GM12878 (cell line): Measurements from ENCODE around the gene NKD2. TPM values are rescaled to one million over a fixed set of nuclear protein-coding genes. Genes with fewer than 3 reads are reported as not detected.

Source experiments
- ATAC-seq: fragments of 200-7000 bp; cut with Tn5 transposase; 3 replicates; pipeline ENCODE4 v1.9.1; 2020; ENCODE audit warnings: mild to moderate bottlenecking, moderate library complexity
- BruUV-seq: library from RNA; stranded (reverse); fragments of 400-500 nt; replicated peaks from 2 replicates; lab custom pipeline; 2021; lab: Mats Ljungman, UMichigan
- CTCF ChIA-PET: fragments of 300-600 bp; sonication (Branson Sonifier 250); formaldehyde crosslinking; extraction: SDS; loops from one replicate; lab custom pipeline; 2021; ENCODE audit warnings: inconsistent platforms; lab: Yijun Ruan, JAX
- POLR2A ChIA-PET: fragments of 350-600 bp; formaldehyde crosslinking; extraction: SDS; loops from one replicate; lab custom pipeline; 2021; ENCODE audit warnings: inconsistent platforms; lab: Charles Lee
- RAD21 ChIA-PET: fragments of 300-600 bp; sonication (Branson Sonifier 250); formaldehyde crosslinking; loops from one replicate; lab custom pipeline; 2023; ENCODE audit warnings: antibody characterized with exemption; ENCODE audit not compliant: unreplicated experiment; lab: Charles Lee
- SMC1A ChIA-PET: fragments of 300-600 bp; sonication (Branson Sonifier 250); formaldehyde crosslinking; loops from one replicate; lab custom pipeline; 2023; ENCODE audit not compliant: unreplicated experiment, uncharacterized antibody; lab: Charles Lee
- DNase-seq: peaks from one replicate; pipeline ENCODE4 v3.0.0-alpha.2; 2011; ENCODE audit warnings: low read depth, low spot score
- FAIRE-seq: peaks from 3 replicates; lab custom pipeline; 2011; peaks lifted over from hg19 to GRCh38; lab: Jason Lieb, UNC
- H2AFZ ChIP-seq: 2 replicates; pipeline ENCODE4 v1.6.0; 2011; ENCODE audit warnings: low read depth, low read length, control low read depth; ENCODE audit not compliant: control insufficient read depth
- H3K27ac ChIP-seq: 2 replicates; pipeline ENCODE4 v1.5.1; 2011; ENCODE audit warnings: control low read depth; ENCODE audit not compliant: control insufficient read depth, insufficient read depth
- H3K27me3 ChIP-seq, 2 experiments: replicated peaks in 1 of 2; 2 replicates each; pipeline versions ENCODE4 v1.6.0 to v1.6.1; 2011; ENCODE audit warnings: low read length in 1 of 2; ENCODE audit not compliant: control insufficient read depth in 2 of 2, insufficient read depth in 2 of 2
- H3K36me3 ChIP-seq, 2 experiments: 2 replicates each; pipeline ENCODE4 v1.5.1; 2011; ENCODE audit warnings: low read length in 1 of 2; ENCODE audit not compliant: control insufficient read depth in 2 of 2, insufficient read depth in 2 of 2
- H3K4me1 ChIP-seq: 2 replicates; pipeline ENCODE4 v1.6.1; 2011; ENCODE audit warnings: mild to moderate bottlenecking, low read length, moderate library complexity, mixed read lengths; ENCODE audit not compliant: control insufficient read depth, insufficient read depth
- H3K4me2 ChIP-seq: 2 replicates; pipeline ENCODE4 v1.6.0; 2011; ENCODE audit warnings: control low read depth; ENCODE audit not compliant: control insufficient read depth, insufficient read depth
- H3K4me3 ChIP-seq: fragments of 200-600 bp; sonication (generic); 2 replicates; pipeline ENCODE4 v1.5.1; 2016
- H3K79me2 ChIP-seq: 2 replicates; pipeline ENCODE4 v1.6.0; 2011; ENCODE audit warnings: low read length; ENCODE audit not compliant: control insufficient read depth, insufficient read depth
- H3K9ac ChIP-seq: 2 replicates; pipeline ENCODE4 v1.8.0; 2011; ENCODE audit warnings: low read length, control low read depth, mixed read lengths; ENCODE audit not compliant: control insufficient read depth, insufficient read depth
- H3K9me3 ChIP-seq: replicated peaks from 3 replicates; pipeline ENCODE4 v1.5.1; 2011; ENCODE audit warnings: mild to moderate bottlenecking, low read length; ENCODE audit not compliant: control insufficient read depth, insufficient read depth
- H4K20me1 ChIP-seq: 2 replicates; pipeline ENCODE4 v1.6.0; 2011; ENCODE audit not compliant: control insufficient read depth, insufficient read depth
- CBFB ChIP-seq: IDR thresholded peaks from 2 replicates; pipeline ENCODE4 v1.6.1; 2016; ENCODE audit warnings: antibody characterized with exemption, low read depth
- CHD4 ChIP-seq: fragments of 200-600 bp; sonication (generic); IDR thresholded peaks from 2 replicates; pipeline ENCODE4 v1.6.1; 2016; ENCODE audit warnings: mild to moderate bottlenecking
- EGR1 ChIP-seq, 2 experiments: IDR thresholded peaks; 1 replicate in 1 of 2; 2 replicates in 1 of 2; pipeline ENCODE4 v1.6.1; 2011 to 2012; ENCODE audit warnings: low read depth in 2 of 2, low read length in 2 of 2, borderline replicate concordance in 1 of 2, mild to moderate bottlenecking in 1 of 2, moderate library complexity in 1 of 2
- HDAC2 ChIP-seq: fragments of 200-600 bp; sonication (generic); IDR thresholded peaks from 2 replicates; pipeline ENCODE4 v1.6.1; 2017
- SKIL ChIP-seq: fragments of 450-650 bp; IDR thresholded peaks from 2 replicates; pipeline ENCODE4 v1.6.1; 2017; ENCODE audit warnings: mild to moderate bottlenecking, low read depth, inconsistent platforms; ENCODE audit not compliant: poor library complexity, severe bottlenecking
- TARDBP ChIP-seq: IDR thresholded peaks from 2 replicates; pipeline ENCODE4 v1.6.1; 2016; ENCODE audit warnings: borderline replicate concordance
- TBL1XR1 ChIP-seq: IDR thresholded peaks from 2 replicates; pipeline ENCODE4 v1.6.1; 2012; ENCODE audit warnings: low read depth, low read length, improper control_type of control experiment
- ZSCAN29 ChIP-seq: fragments of 450-650 bp; IDR thresholded peaks from 2 replicates; pipeline ENCODE4 v1.6.1; 2017; ENCODE audit warnings: mild to moderate bottlenecking, moderate library complexity
- WGBS: methylation state at CpG from one replicate; pipeline ENCODE4 v1.1.6; 2016; ENCODE audit warnings: low lambda C conversion rate; ENCODE audit not compliant: insufficient replicate concordance, insufficient coverage; ENCODE audit errors: missing lambda C conversion rate; 5-methylcytosine and 5-hydroxymethylcytosine counted together
- in situ Hi-C: fragments of 300-500 bp; cut with MboI; formaldehyde crosslinking; loops from 9 replicates; pipeline ENCODE4 v1.14.3; 2018; ENCODE audit warnings: mixed read lengths
- intact Hi-C: fragments of 100-400 bp; cut with micrococcal nuclease; formaldehyde crosslinking; loops from one replicate; pipeline ENCODE4 v1.14.2; 2022; ENCODE audit not compliant: unreplicated experiment
- polyA plus RNA-seq, 11 experiments: library from polyadenylated mRNA; depleted of rRNA in 4 of 11; unstranded in 6 of 11; stranded (reverse) in 5 of 11; fragments of >200 nt; fragmentation: Nextera tagmentation in 4 of 11; fragmentation: Illumina TruSeq in 1 of 11; extraction: Ambion mirVana in 4 of 11; extraction: Trizol in 1 of 11; gene quantifications; 1 replicate in 1 of 11; 2 replicates in 10 of 11; pipeline versions ENCODE4 v1.2.1 to v1.2.3, GENCODE V29; 2011 to 2016; ENCODE audit warnings: inconsistent platforms in 2 of 11, missing spikeins in 2 of 11, low read depth in 1 of 11
- total RNA-seq, 4 experiments: library from RNA; depleted of rRNA in 3 of 4; stranded (reverse); fragments of >200 nt in 3 of 4; fragmentation: Illumina TruSeq in 1 of 4; extraction: Trizol in 1 of 4; gene quantifications; 2 replicates each; pipeline versions ENCODE4 v1.2.1 to v1.2.3, GENCODE V29; 2013 to 2021
- TF ChIP-seq, protein P1 (sequence below): IDR thresholded peaks from 2 replicates; pipeline ENCODE4 v1.6.1; 2011; ENCODE audit warnings: low read depth, low read length, improper control_type of control experiment, borderline replicate concordance
- TF ChIP-seq, protein P2 (sequence below): fragments of 450-650 bp; IDR thresholded peaks from 2 replicates; pipeline ENCODE4 v1.6.1; 2017; ENCODE audit warnings: mild to moderate bottlenecking, moderate library complexity
- TF ChIP-seq, protein P3 (sequence below): fragments of 450-650 bp; IDR thresholded peaks from 2 replicates; pipeline ENCODE4 v1.6.1; 2016; ENCODE audit warnings: mild to moderate bottlenecking

Gene NKD2
- total and polyA plus RNA-seq, 10 of the 15 experiments (the other 5 are each of a cell fraction or from before 2014, with no cell fraction given): 0.20 to 0.83 (median 0.26) TPM; not detected in 7

DNA sequence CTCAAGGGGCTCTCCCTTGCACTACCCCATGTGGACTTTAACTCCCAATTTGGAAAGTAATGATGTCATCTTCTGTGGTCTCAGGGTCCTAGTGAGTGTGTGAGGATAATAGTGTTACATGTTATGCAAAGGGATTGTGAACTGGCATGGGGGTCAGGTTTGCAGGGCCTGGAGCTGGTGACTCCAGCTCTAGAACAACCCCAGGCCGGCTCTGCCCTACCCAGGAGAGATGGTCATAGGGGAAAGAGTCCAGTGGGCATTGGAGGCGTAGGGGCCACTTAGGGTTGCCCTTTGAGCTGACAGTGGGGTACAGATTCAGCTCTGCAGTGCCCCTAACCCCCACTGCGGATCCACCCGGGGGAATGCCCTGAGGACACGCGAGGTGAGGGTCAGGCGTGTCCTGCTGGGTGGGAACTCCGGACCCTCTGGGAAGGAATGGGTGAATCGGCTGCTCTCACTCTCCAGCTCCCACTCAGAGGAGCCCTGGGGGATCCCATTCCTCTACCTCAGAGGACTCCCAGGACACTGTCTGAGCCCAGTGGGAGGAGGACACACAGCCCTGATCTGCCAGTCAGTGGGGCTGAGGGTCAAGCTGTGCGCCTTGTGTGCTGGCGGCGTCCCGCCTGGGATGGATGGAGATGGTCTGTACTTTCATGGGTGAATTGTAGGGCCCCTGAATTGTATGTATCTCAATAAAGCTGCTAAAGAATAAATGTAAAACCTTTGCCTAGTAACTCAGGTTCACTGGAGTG lies 2.5 kb upstream of the NKD2 start (continued):
- TF ChIP-seq, protein P1, sequence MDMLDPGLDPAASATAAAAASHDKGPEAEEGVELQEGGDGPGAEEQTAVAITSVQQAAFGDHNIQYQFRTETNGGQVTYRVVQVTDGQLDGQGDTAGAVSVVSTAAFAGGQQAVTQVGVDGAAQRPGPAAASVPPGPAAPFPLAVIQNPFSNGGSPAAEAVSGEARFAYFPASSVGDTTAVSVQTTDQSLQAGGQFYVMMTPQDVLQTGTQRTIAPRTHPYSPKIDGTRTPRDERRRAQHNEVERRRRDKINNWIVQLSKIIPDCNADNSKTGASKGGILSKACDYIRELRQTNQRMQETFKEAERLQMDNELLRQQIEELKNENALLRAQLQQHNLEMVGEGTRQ: no peak
- TF ChIP-seq, protein P2, sequence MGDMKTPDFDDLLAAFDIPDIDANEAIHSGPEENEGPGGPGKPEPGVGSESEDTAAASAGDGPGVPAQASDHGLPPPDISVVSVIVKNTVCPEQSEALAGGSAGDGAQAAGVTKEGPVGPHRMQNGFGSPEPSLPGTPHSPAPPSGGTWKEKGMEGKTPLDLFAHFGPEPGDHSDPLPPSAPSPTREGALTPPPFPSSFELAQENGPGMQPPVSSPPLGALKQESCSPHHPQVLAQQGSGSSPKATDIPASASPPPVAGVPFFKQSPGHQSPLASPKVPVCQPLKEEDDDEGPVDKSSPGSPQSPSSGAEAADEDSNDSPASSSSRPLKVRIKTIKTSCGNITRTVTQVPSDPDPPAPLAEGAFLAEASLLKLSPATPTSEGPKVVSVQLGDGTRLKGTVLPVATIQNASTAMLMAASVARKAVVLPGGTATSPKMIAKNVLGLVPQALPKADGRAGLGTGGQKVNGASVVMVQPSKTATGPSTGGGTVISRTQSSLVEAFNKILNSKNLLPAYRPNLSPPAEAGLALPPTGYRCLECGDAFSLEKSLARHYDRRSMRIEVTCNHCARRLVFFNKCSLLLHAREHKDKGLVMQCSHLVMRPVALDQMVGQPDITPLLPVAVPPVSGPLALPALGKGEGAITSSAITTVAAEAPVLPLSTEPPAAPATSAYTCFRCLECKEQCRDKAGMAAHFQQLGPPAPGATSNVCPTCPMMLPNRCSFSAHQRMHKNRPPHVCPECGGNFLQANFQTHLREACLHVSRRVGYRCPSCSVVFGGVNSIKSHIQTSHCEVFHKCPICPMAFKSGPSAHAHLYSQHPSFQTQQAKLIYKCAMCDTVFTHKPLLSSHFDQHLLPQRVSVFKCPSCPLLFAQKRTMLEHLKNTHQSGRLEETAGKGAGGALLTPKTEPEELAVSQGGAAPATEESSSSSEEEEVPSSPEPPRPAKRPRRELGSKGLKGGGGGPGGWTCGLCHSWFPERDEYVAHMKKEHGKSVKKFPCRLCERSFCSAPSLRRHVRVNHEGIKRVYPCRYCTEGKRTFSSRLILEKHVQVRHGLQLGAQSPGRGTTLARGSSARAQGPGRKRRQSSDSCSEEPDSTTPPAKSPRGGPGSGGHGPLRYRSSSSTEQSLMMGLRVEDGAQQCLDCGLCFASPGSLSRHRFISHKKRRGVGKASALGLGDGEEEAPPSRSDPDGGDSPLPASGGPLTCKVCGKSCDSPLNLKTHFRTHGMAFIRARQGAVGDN: no peak
- TF ChIP-seq CBFB (no peak), CHD4 (no peak), ZSCAN29 (no peak)

DNA sequence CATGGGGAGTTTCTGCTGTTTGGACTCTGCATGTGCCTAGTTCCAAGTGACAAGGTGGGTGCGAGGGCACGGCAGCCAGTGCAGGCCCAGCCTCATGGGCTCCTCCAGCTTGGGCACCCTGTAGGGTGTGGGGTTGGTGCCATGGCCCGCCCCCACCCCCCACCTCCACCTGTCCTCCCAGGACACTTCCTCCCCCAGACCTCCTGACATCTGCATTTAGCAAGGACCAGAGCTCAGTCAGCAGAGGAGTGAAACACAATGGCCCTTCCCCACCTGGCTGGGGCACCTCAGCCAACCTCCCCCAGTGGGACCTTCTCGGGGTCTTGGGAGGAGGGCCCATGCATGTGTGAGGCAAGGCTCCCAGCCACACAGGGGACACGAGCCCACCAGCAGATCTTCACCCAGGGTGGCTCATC lies 1.9 kb upstream of the NKD2 start:
- H3K27ac ChIP-seq: no peak overlapping the region
- no TSS peak for BruUV-seq
- ChIA-PET SMC1A (no interaction called here), RAD21 (no interaction called here), POLR2A (no interaction called here), CTCF (interaction anchor here (0.7 to 1.4 kb wide), 2 partner anchors 13 to 134 kb away, joined by 3 to 4 read pairs; no protein-coding TSS in a partner anchor)
- H3K4me1 ChIP-seq: no peaks in the 10 kb centered on the region
- DNase-seq (no peak), ATAC-seq (no peak), FAIRE-seq (no peak)
- no peak overlapping the region for H3K4me2 ChIP-seq
- H4K20me1 ChIP-seq: no peaks in the 10 kb centered on the region
- no peak overlapping the region for H3K4me3 ChIP-seq
- 4% methylated on average over 5 of the region's 5 CpGs for WGBS
- no peaks in the 10 kb centered on the region for H3K36me3 ChIP-seq
- H2AFZ ChIP-seq: no peak overlapping the region
- H3K9ac ChIP-seq: no peak overlapping the region
- H3K27me3 ChIP-seq: peaks cover 7 to 11% of the 10 kb centered on the region in 2 experiments; a peak in 3 of 4 replicates
- H3K9me3 ChIP-seq: no peaks in the 10 kb centered on the region
- no peaks in the 10 kb centered on the region for H3K79me2 ChIP-seq
- in situ Hi-C loops: no loop called here
- intact Hi-C loops: no loop called here
- TF ChIP-seq TARDBP (no peak), EGR1 (IDR thresholded peaks at IDR 0.05; ENCODE audit: borderline replicate concordance in 1 of 2, low read depth in 2 of 2, low read length in 2 of 2) (no peak), CHD4 (no peak), HDAC2 (no peak), TBL1XR1 (no peak), SKIL (no peak)
- TF ChIP-seq, protein P3, sequence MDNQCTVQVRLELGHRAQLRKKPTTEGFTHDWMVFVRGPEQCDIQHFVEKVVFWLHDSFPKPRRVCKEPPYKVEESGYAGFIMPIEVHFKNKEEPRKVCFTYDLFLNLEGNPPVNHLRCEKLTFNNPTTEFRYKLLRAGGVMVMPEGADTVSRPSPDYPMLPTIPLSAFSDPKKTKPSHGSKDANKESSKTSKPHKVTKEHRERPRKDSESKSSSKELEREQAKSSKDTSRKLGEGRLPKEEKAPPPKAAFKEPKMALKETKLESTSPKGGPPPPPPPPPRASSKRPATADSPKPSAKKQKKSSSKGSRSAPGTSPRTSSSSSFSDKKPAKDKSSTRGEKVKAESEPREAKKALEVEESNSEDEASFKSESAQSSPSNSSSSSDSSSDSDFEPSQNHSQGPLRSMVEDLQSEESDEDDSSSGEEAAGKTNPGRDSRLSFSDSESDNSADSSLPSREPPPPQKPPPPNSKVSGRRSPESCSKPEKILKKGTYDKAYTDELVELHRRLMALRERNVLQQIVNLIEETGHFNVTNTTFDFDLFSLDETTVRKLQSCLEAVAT: no peak
